ENCODE data around the gene ANKDD1A. TPM values are rescaled to one million over a fixed set of nuclear protein-coding genes. Genes with fewer than 3 reads are reported as not detected.

ANKDD1A gene
- polyA plus RNA-seq, 1 donor from 2014 or later: 7.0 TPM

- no peak overlapping the region for H3K4me3 ChIP-seq (ENCODE audit: low read length)
- no peaks in the 10 kb centered on the region for H3F3A ChIP-seq (ENCODE audit: insufficient read depth, low read length, poor library complexity, severe bottlenecking)
- H3K27ac ChIP-seq (ENCODE audit: low read length): no peak overlapping the region
- H3K36me3 ChIP-seq (ENCODE audit: insufficient read depth, low read length): no peaks in the 10 kb centered on the region
- no peak overlapping the region for H3K9ac ChIP-seq (ENCODE audit: low read length)
- H2AFZ ChIP-seq (ENCODE audit: low read depth, low read length): no peak overlapping the region
- no peaks in the 10 kb centered on the region for H4K20me1 ChIP-seq (ENCODE audit: insufficient read depth)
- H3K27me3 ChIP-seq (ENCODE audit: insufficient read depth, low read depth, low read length): no peaks in the 10 kb centered on the region
- no peaks in the 10 kb centered on the region for H3K9me3 ChIP-seq (ENCODE audit: low read length)
- no peaks in the 10 kb centered on the region for H3K9me2 ChIP-seq (ENCODE audit: insufficient read depth, low read length)
- no peaks in the 10 kb centered on the region for H3K79me2 ChIP-seq (replicated peaks; ENCODE audit: insufficient read depth, low read length)
- TF ChIP-seq MXI1 (conservative IDR thresholded peaks at IDR 0.05; ENCODE audit: poor library complexity, severe bottlenecking) (no peak), TAF1 (IDR thresholded peaks at IDR 0.05; ENCODE audit: low read depth) (no peak), POLR2AphosphoS5 (IDR thresholded peaks at IDR 0.05) (no peak), EP300 (conservative IDR thresholded peaks at IDR 0.05; ENCODE audit: poor library complexity, severe bottlenecking) (no peak), EZH2 (IDR thresholded peaks at IDR 0.05; ENCODE audit: borderline replicate concordance, insufficient read depth, low read length, poor library complexity, severe bottlenecking) (no peak), RAD21 (conservative IDR thresholded peaks at IDR 0.05) (no peak)
- H3K4me2 ChIP-seq (ENCODE audit: low read length): no peak overlapping the region
Observed at GRCh38 chr15:64997745-64998375, 86.2 kb downstream of the ANKDD1A start.

GRCh38 chr15:65004993-65005392 is 93.3 kb downstream of the ANKDD1A start:
- H3K4me3 ChIP-seq (ENCODE audit: low read length): no peak overlapping the region

More at GRCh38 chr15:65004993-65005392, 93.3 kb downstream of the ANKDD1A start:
- Histone ChIP-seq H3K27ac (ENCODE audit: low read length) (no peak overlapping the region), H3K27me3 (ENCODE audit: insufficient read depth, low read depth, low read length) (no peaks in the 10 kb centered on the region), H3K79me2 (replicated peaks; ENCODE audit: insufficient read depth, low read length) (no peaks in the 10 kb centered on the region), H3K9me2 (ENCODE audit: insufficient read depth, low read length) (no peaks in the 10 kb centered on the region), H3K9ac (ENCODE audit: low read length) (no peak overlapping the region), H3K36me3 (ENCODE audit: insufficient read depth, low read length) (no peaks in the 10 kb centered on the region), H4K20me1 (ENCODE audit: insufficient read depth) (no peaks in the 10 kb centered on the region), H3K4me2 (ENCODE audit: low read length) (no peak overlapping the region), H3F3A (ENCODE audit: insufficient read depth, low read length, poor library complexity, severe bottlenecking) (no peaks in the 10 kb centered on the region), H2AFZ (ENCODE audit: low read depth, low read length) (no peak overlapping the region), H3K9me3 (ENCODE audit: low read length) (no peaks in the 10 kb centered on the region)
- TF ChIP-seq MXI1 (conservative IDR thresholded peaks at IDR 0.05; ENCODE audit: poor library complexity, severe bottlenecking): no peak
- no peak for TF ChIP-seq EZH2 (IDR thresholded peaks at IDR 0.05; ENCODE audit: borderline replicate concordance, insufficient read depth, low read length, poor library complexity, severe bottlenecking)
- no peak for TF ChIP-seq SMC3 (conservative IDR thresholded peaks at IDR 0.05; ENCODE audit: poor library complexity)
- no peak for TF ChIP-seq REST (IDR thresholded peaks at IDR 0.05; ENCODE audit: borderline replicate concordance)
- no peak for TF ChIP-seq CTCF (IDR thresholded peaks at IDR 0.05; ENCODE audit: poor library complexity, severe bottlenecking)

Measured in neural cell (in vitro differentiated cells).